RWPE2 (cell line): ENCODE measurements around the gene SPOCK2.

Experiments
- ATAC-seq: fragments of 200-7000 bp; cut with Tn5 transposase; 3 replicates; pipeline ENCODE4 v1.9.1; 2021; ENCODE audit warnings: low read depth
- DNase-seq: peaks from one replicate; pipeline ENCODE4 v3.0.0-alpha.2; 2020; ENCODE audit warnings: low spot score
- H3K27ac ChIP-seq: fragments of 450-650 bp; 2 replicates; pipeline ENCODE4 v1.5.1; 2017; ENCODE audit warnings: mild to moderate bottlenecking; ENCODE audit not compliant: poor library complexity, severe bottlenecking
- H3K27me3 ChIP-seq: fragments of 250-450 bp; sonication (Bioruptor Pico); 2 replicates; pipeline ENCODE4 v1.5.1; 2021; ENCODE audit warnings: mild to moderate bottlenecking, moderate library complexity; ENCODE audit not compliant: insufficient read depth, poor library complexity, severe bottlenecking
- H3K36me3 ChIP-seq: fragments of 250-450 bp; sonication (Bioruptor Pico); 2 replicates; pipeline ENCODE4 v1.5.1; 2020; ENCODE audit warnings: low read depth, mild to moderate bottlenecking, moderate library complexity
- H3K4me1 ChIP-seq: fragments of 250-450 bp; sonication (Bioruptor Pico); 2 replicates; pipeline ENCODE4 v1.5.1; 2021; ENCODE audit warnings: mild to moderate bottlenecking, moderate library complexity; ENCODE audit not compliant: insufficient read depth, poor library complexity, severe bottlenecking
- H3K4me3 ChIP-seq: fragments of 250-450 bp; sonication (Bioruptor Pico); 2 replicates; pipeline ENCODE4 v1.5.1; 2021; ENCODE audit warnings: mild to moderate bottlenecking, moderate library complexity; ENCODE audit not compliant: severe bottlenecking
- H3K9me3 ChIP-seq: fragments of 250-450 bp; sonication (Bioruptor Pico); 2 replicates; pipeline ENCODE4 v1.5.1; 2021; ENCODE audit warnings: mild to moderate bottlenecking, moderate library complexity; ENCODE audit not compliant: severe bottlenecking
- CTCF ChIP-seq: fragments of 450-650 bp; IDR thresholded peaks from one replicate; pipeline ENCODE4 v1.5.1; 2017; ENCODE audit warnings: mild to moderate bottlenecking, moderate library complexity; ENCODE audit not compliant: poor library complexity, severe bottlenecking

The SPOCK2 gene

GRCh38 chr10:72105710-72106109, 17.4 kb upstream of the SPOCK2 start:
- Histone ChIP-seq H3K4me1 (peaks cover 21% of the 10 kb centered on the region), H3K36me3 (peaks cover 7% of the 10 kb centered on the region), H3K4me3 (no peak overlapping the region), H3K27ac (peak overlapping the region; percentile 88), H3K9me3 (no peaks in the 10 kb centered on the region), H3K27me3 (no peaks in the 10 kb centered on the region)
- no peak for ATAC-seq
- no peak for DNase-seq
- TF ChIP-seq CTCF: no peak

DNA sequence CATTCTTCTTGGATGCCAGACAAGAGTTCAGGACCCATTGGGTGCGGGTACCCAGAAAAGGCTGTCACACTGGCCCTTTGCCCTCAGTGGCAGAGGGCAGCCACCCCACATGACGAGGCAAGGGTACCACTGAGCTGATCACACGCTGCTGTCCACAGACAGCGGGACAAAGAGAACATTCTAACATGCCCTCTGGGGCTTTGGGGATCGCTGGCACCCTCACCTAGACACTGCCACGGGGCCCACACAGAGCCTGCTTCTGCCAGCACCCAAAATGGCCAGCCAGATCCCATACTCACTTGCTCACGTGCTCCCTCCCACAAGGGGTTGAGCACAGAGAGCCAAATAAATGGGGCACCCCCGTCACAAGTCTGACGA, 16.7 kb upstream of the SPOCK2 start:
- Histone ChIP-seq H3K9me3 (no peaks in the 10 kb centered on the region), H3K27me3 (no peaks in the 10 kb centered on the region), H3K4me3 (no peak overlapping the region), H3K4me1 (peaks cover 21% of the 10 kb centered on the region), H3K27ac (no peak overlapping the region), H3K36me3 (peaks cover 7% of the 10 kb centered on the region)
- no peak for ATAC-seq
- no peak for DNase-seq
- TF ChIP-seq CTCF: no peak

DNA sequence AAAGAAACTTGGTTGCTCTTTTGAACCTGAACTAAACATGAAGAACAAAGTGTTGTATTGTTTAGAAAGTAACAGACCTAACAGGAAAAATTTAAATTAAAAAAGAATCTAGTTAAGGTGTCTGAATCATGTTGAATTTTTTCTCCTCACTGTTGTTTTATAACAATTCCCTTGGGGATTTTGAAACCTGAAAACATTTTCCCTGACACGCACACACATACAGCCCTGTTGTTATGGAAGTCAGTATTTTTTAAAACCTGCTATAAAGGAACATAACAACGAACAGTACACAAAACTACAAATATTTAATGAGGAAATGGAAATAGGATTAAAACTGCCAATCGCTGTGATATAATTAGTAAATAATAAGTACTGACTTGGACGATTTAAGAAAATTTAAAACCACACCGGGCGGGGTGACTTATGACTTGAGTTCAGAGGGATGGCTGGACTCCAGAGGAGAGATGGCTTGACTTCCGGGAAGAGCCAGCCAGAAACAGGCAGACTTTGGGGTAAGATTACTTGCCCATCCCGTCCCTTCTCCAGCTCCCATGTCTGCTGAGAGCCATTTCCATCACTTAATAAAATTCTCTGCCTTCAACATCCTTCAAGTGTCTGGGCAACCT, 16.2 kb upstream of the SPOCK2 start:
- ATAC-seq (no peak), DNase-seq (no peak)
- no peaks in the 10 kb centered on the region for H3K27me3 ChIP-seq
- H3K36me3 ChIP-seq: peaks cover 7% of the 10 kb centered on the region
- no peaks in the 10 kb centered on the region for H3K9me3 ChIP-seq
- peaks cover 20% of the 10 kb centered on the region for H3K4me1 ChIP-seq
- H3K27ac ChIP-seq: no peak overlapping the region
- H3K4me3 ChIP-seq: no peak overlapping the region
- no peak for TF ChIP-seq CTCF

- Histone ChIP-seq H3K4me3 (no peak overlapping the region), H3K36me3 (peaks cover 19% of the 10 kb centered on the region), H3K27me3 (no peaks in the 10 kb centered on the region), H3K4me1 (peaks cover 17% of the 10 kb centered on the region), H3K27ac (peak overlapping the region; percentile 41), H3K9me3 (no peaks in the 10 kb centered on the region)
- no peak for TF ChIP-seq CTCF
- DNase-seq (no peak), ATAC-seq (no peak)
These were observed 11.2 kb upstream of the SPOCK2 start for GRCh38 chr10:72099600-72099921.

DNA sequence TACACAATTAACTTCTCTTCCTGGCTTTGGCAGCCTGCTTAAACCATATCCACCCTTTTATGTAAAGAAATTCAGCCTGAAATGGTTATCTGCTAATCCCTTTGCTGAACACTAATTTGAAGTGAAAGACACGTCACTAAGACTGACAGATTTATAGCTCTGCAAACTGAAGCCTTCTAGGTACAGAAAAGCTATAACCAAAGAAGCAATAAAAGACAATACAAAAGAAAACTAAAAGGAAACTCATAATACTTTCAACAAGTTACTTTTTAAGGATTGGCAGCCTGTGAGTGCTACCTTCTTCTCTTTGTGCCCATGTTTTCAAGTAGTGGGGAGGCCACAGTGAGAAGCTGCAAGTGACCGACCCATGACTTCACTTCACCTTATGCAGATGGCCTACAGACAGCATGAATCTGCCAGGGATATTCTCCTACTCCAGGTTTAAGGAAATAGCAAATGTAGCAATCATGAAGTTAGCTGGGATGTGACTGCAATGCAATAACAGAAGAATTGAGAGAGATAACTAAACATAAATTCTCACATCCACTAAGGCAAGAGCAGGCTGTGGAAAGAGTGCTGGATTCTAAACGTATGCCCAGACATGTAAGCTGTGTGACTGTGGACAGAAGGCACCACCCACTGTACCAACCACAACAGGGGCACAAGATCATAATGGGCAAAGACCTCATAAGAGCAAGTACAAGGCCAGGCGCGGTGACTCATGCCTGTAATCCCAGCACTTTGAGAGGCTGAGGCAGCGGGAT, 10.7 kb upstream of the SPOCK2 start:
- H3K27ac ChIP-seq: peak overlapping the region; percentile 41
- H3K27me3 ChIP-seq: no peaks in the 10 kb centered on the region

More for the DNA sequence above, 10.7 kb upstream of the SPOCK2 start:
- no peak for DNase-seq
- Histone ChIP-seq H3K9me3 (no peaks in the 10 kb centered on the region), H3K4me3 (no peak overlapping the region), H3K4me1 (peaks cover 17% of the 10 kb centered on the region), H3K36me3 (peaks cover 16% of the 10 kb centered on the region)
- peak; percentile 27; the same call in 1 of the 3 replicates for ATAC-seq
- no peak for TF ChIP-seq CTCF
